Panc1 (cell line): ENCODE data around the gene PRRC1. TPM values are rescaled to one million over a fixed set of nuclear protein-coding genes. Genes with fewer than 3 reads are reported as not detected.

Experiments
- ATAC-seq: fragments of 200-7000 bp; cut with Tn5 transposase; 2 replicates; pipeline ENCODE4 v1.9.1; 2020; ENCODE audit warnings: mild to moderate bottlenecking, moderate library complexity
- BruUV-seq: library from RNA; stranded (reverse); fragments of 400-500 nt; replicated peaks from 2 replicates; lab custom pipeline; 2021; lab: Mats Ljungman, UMichigan
- CTCF ChIA-PET: fragments of 300-600 bp; sonication (Branson Sonifier 250); formaldehyde crosslinking; loops from one replicate; lab custom pipeline; 2022; ENCODE audit warnings: antibody characterized with exemption; lab: Charles Lee
- POLR2A ChIA-PET: fragments of 300-600 bp; sonication (Branson Sonifier 250); formaldehyde crosslinking; loops from one replicate; lab custom pipeline; 2022; ENCODE audit warnings: antibody characterized with exemption; lab: Charles Lee
- DNase-seq: peaks from one replicate; pipeline ENCODE4 v3.0.0-alpha.2; 2010; ENCODE audit warnings: low read depth, low spot score
- H3K27ac ChIP-seq: 2 replicates; pipeline ENCODE4 v1.5.1; 2011; ENCODE audit warnings: mild to moderate bottlenecking, low read length, inconsistent platforms
- H3K27me3 ChIP-seq: fragments of 200-500 bp; sonication (Bioruptor generic); 2 replicates; pipeline ENCODE4 v1.6.0; 2014; ENCODE audit warnings: low read length, inconsistent platforms; ENCODE audit not compliant: control insufficient read depth, insufficient read depth
- H3K36me3 ChIP-seq: fragments of 200-500 bp; sonication (Bioruptor generic); 2 replicates; pipeline ENCODE4 v1.5.1; 2014; ENCODE audit warnings: inconsistent platforms, mild to moderate bottlenecking, low read length, moderate library complexity; ENCODE audit not compliant: control insufficient read depth, insufficient read depth
- H3K4me1 ChIP-seq: 2 replicates; pipeline ENCODE4 v1.5.1; 2011; ENCODE audit warnings: inconsistent platforms, mild to moderate bottlenecking, low read length, moderate library complexity; ENCODE audit not compliant: control insufficient read depth, insufficient read depth
- H3K4me3 ChIP-seq, 2 experiments: 2 replicates each; pipeline ENCODE4 v1.5.1; 2011 to 2012; ENCODE audit warnings: low read depth in 2 of 2, low read length in 2 of 2, mild to moderate bottlenecking in 2 of 2, inconsistent platforms in 1 of 2, moderate library complexity in 1 of 2
- H3K9me3 ChIP-seq: fragments of 200-500 bp; sonication (Bioruptor generic); 2 replicates; pipeline ENCODE4 v1.5.1; 2014; ENCODE audit warnings: low read depth, mild to moderate bottlenecking, inconsistent platforms, low read length, moderate library complexity; ENCODE audit not compliant: control insufficient read depth, insufficient read depth
- POLR2AphosphoS5 ChIP-seq: IDR thresholded peaks from 2 replicates; pipeline ENCODE4 v1.6.1; 2012; ENCODE audit warnings: mild to moderate bottlenecking, low read depth, low read length, moderate library complexity
- SIN3A ChIP-seq: IDR thresholded peaks from 2 replicates; pipeline ENCODE4 v1.6.1; 2012; ENCODE audit warnings: low read depth, mild to moderate bottlenecking, low read length, moderate library complexity, borderline replicate concordance; ENCODE audit not compliant: insufficient read depth
- TCF7L2 ChIP-seq: IDR thresholded peaks from 2 replicates; pipeline ENCODE4 v1.6.1; 2011; ENCODE audit warnings: mild to moderate bottlenecking, low read depth, low read length, inconsistent platforms
- in situ Hi-C: cut with HindIII; loops from 2 replicates; pipeline ENCODE4 v1.10.0; 2016; ENCODE audit warnings: low sequenced_read_pairs, low pct_unique_long_range_greater_than_20kb
- intact Hi-C: fragments of 100-400 bp; cut with micrococcal nuclease; formaldehyde crosslinking; loops from one replicate; pipeline ENCODE4 v1.10.0; 2022; ENCODE audit not compliant: unreplicated experiment
- total RNA-seq: library from RNA; stranded (reverse); gene quantifications from one replicate; pipeline ENCODE4 v1.2.1, GENCODE V29; 2021; ENCODE audit not compliant: unreplicated experiment
- TF ChIP-seq, protein P1 (sequence below): fragments of 450-650 bp; IDR thresholded peaks from 2 replicates; pipeline ENCODE4 v1.5.1; 2017; ENCODE audit warnings: mild to moderate bottlenecking
- TF ChIP-seq, protein P2 (sequence below), 2 experiments: IDR thresholded peaks; 2 replicates each; pipeline ENCODE4 v1.6.1; 2011 to 2012; ENCODE audit warnings: low read depth in 2 of 2, control low read depth in 1 of 2, low read length in 1 of 2, mild to moderate bottlenecking in 1 of 2, moderate library complexity in 1 of 2; ENCODE audit not compliant: insufficient read depth in 1 of 2

Gene PRRC1
- total RNA-seq, 1 experiment from 2014 or later = 48.7 TPM

DNA sequence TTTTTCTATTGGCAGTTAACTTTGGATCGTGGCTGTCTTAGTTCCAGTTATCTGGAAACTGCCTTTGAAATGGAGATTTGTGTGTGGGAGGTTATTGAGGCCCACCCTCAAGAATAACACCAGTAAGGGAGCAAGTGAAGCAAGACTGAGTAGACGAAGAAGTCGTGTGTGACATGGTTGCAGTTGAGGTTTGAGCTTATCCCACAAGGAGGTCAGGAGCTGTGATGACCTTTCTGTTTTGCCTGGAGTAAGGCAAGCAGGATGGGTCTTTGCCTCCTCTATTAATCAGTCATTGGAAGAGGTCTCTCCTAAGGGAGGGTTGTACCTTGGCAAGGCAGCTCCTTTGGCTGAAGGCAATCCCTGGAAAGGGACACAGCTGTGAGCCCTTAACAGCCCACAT is 81.9 kb downstream of the PRRC1 start:
- TF ChIP-seq, protein P1, sequence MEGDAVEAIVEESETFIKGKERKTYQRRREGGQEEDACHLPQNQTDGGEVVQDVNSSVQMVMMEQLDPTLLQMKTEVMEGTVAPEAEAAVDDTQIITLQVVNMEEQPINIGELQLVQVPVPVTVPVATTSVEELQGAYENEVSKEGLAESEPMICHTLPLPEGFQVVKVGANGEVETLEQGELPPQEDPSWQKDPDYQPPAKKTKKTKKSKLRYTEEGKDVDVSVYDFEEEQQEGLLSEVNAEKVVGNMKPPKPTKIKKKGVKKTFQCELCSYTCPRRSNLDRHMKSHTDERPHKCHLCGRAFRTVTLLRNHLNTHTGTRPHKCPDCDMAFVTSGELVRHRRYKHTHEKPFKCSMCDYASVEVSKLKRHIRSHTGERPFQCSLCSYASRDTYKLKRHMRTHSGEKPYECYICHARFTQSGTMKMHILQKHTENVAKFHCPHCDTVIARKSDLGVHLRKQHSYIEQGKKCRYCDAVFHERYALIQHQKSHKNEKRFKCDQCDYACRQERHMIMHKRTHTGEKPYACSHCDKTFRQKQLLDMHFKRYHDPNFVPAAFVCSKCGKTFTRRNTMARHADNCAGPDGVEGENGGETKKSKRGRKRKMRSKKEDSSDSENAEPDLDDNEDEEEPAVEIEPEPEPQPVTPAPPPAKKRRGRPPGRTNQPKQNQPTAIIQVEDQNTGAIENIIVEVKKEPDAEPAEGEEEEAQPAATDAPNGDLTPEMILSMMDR = no peak
- TF ChIP-seq TCF7L2 (no peak), SIN3A (no peak), POLR2AphosphoS5 (no peak)
- TF ChIP-seq, protein P2, sequence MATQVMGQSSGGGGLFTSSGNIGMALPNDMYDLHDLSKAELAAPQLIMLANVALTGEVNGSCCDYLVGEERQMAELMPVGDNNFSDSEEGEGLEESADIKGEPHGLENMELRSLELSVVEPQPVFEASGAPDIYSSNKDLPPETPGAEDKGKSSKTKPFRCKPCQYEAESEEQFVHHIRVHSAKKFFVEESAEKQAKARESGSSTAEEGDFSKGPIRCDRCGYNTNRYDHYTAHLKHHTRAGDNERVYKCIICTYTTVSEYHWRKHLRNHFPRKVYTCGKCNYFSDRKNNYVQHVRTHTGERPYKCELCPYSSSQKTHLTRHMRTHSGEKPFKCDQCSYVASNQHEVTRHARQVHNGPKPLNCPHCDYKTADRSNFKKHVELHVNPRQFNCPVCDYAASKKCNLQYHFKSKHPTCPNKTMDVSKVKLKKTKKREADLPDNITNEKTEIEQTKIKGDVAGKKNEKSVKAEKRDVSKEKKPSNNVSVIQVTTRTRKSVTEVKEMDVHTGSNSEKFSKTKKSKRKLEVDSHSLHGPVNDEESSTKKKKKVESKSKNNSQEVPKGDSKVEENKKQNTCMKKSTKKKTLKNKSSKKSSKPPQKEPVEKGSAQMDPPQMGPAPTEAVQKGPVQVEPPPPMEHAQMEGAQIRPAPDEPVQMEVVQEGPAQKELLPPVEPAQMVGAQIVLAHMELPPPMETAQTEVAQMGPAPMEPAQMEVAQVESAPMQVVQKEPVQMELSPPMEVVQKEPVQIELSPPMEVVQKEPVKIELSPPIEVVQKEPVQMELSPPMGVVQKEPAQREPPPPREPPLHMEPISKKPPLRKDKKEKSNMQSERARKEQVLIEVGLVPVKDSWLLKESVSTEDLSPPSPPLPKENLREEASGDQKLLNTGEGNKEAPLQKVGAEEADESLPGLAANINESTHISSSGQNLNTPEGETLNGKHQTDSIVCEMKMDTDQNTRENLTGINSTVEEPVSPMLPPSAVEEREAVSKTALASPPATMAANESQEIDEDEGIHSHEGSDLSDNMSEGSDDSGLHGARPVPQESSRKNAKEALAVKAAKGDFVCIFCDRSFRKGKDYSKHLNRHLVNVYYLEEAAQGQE (IDR thresholded peaks at IDR 0.05; ENCODE audit: insufficient read depth in 1 of 2, low read depth in 2 of 2, low read length in 1 of 2) = no peak
- in situ Hi-C loops = no loop called here
- ATAC-seq = no peak

DNA sequence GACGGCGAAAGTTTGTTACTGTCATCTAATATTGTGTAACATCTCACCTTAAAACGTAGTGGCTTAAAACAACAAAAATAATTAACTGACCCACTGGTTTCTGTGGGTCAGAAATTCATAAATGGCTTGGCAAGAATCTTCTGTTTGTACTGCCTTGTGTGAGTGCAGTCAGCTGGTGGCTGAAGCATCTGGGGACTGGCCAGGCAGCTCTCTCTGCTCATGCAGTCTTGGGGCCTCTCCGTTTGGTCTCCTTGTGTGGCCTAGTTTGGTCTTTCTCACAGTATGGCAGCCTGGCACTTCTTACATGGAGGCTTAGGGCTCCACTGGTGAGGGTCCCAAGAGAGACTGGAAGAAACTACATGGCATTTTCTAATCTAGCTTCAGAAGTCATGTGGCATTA is 82.4 kb downstream of the PRRC1 start:
- H3K36me3 ChIP-seq = no peaks in the 10 kb centered on the region
- no peaks in the 10 kb centered on the region for H3K27me3 ChIP-seq
- no peak for ATAC-seq
- BruUV-seq = no TSS peak
- POLR2A ChIA-PET = no interaction called here
- no peak overlapping the region for H3K27ac ChIP-seq
- CTCF ChIA-PET = no interaction called here
- H3K9me3 ChIP-seq = no peaks in the 10 kb centered on the region
- in situ Hi-C loops (no loop called here), intact Hi-C loops (no loop called here)
- DNase-seq = no peak
- no peak for TF ChIP-seq POLR2AphosphoS5
- TF ChIP-seq, protein P2 (IDR thresholded peaks at IDR 0.05; ENCODE audit: insufficient read depth in 1 of 2, low read depth in 2 of 2, low read length in 1 of 2) = no peak
- TF ChIP-seq TCF7L2 = no peak
- TF ChIP-seq, protein P1 = no peak
- no peak for TF ChIP-seq SIN3A
- H3K4me3 ChIP-seq = no peak overlapping the region
- H3K4me1 ChIP-seq = no peaks in the 10 kb centered on the region

More for the DNA sequence above, 81.9 kb downstream of the PRRC1 start:
- POLR2A ChIA-PET = no interaction called here
- no peaks in the 10 kb centered on the region for H3K36me3 ChIP-seq
- no peak overlapping the region for H3K4me3 ChIP-seq
- no peaks in the 10 kb centered on the region for H3K27me3 ChIP-seq
- no peak for DNase-seq
- no peaks in the 10 kb centered on the region for H3K4me1 ChIP-seq
- H3K27ac ChIP-seq = no peak overlapping the region
- no peaks in the 10 kb centered on the region for H3K9me3 ChIP-seq
- intact Hi-C loops = no loop called here
- BruUV-seq = no TSS peak
- CTCF ChIA-PET = no interaction called here
